GM12878 (cell line): ENCODE results near the gene ARHGEF7. TPM values are rescaled to one million over a fixed set of nuclear protein-coding genes. Genes with fewer than 3 reads are reported as not detected.

Experiments used
- ATAC-seq: fragments of 200-7000 bp; cut with Tn5 transposase; 3 replicates; pipeline ENCODE4 v1.9.1; 2020; ENCODE audit warnings: mild to moderate bottlenecking, moderate library complexity
- BruUV-seq: library from RNA; stranded (reverse); fragments of 400-500 nt; replicated peaks from 2 replicates; lab custom pipeline; 2021; lab: Mats Ljungman, UMichigan
- CTCF ChIA-PET: fragments of 300-600 bp; sonication (Branson Sonifier 250); formaldehyde crosslinking; extraction: SDS; loops from one replicate; lab custom pipeline; 2021; ENCODE audit warnings: inconsistent platforms; lab: Yijun Ruan, JAX
- POLR2A ChIA-PET: fragments of 350-600 bp; formaldehyde crosslinking; extraction: SDS; loops from one replicate; lab custom pipeline; 2021; ENCODE audit warnings: inconsistent platforms; lab: Charles Lee
- RAD21 ChIA-PET: fragments of 300-600 bp; sonication (Branson Sonifier 250); formaldehyde crosslinking; loops from one replicate; lab custom pipeline; 2023; ENCODE audit warnings: antibody characterized with exemption; ENCODE audit not compliant: unreplicated experiment; lab: Charles Lee
- SMC1A ChIA-PET: fragments of 300-600 bp; sonication (Branson Sonifier 250); formaldehyde crosslinking; loops from one replicate; lab custom pipeline; 2023; ENCODE audit not compliant: unreplicated experiment, uncharacterized antibody; lab: Charles Lee
- DNase-seq: peaks from one replicate; pipeline ENCODE4 v3.0.0-alpha.2; 2011; ENCODE audit warnings: low read depth, low spot score
- FAIRE-seq: peaks from 3 replicates; lab custom pipeline; 2011; peaks lifted over from hg19 to GRCh38; lab: Jason Lieb, UNC
- H2AFZ ChIP-seq: 2 replicates; pipeline ENCODE4 v1.6.0; 2011; ENCODE audit warnings: low read depth, low read length, control low read depth; ENCODE audit not compliant: control insufficient read depth
- H3K27ac ChIP-seq: 2 replicates; pipeline ENCODE4 v1.5.1; 2011; ENCODE audit warnings: control low read depth; ENCODE audit not compliant: control insufficient read depth, insufficient read depth
- H3K27me3 ChIP-seq, 2 experiments: replicated peaks in 1 of 2; 2 replicates each; pipeline versions ENCODE4 v1.6.0 to v1.6.1; 2011; ENCODE audit warnings: low read length in 1 of 2; ENCODE audit not compliant: control insufficient read depth in 2 of 2, insufficient read depth in 2 of 2
- H3K36me3 ChIP-seq, 2 experiments: 2 replicates each; pipeline ENCODE4 v1.5.1; 2011; ENCODE audit warnings: low read length in 1 of 2; ENCODE audit not compliant: control insufficient read depth in 2 of 2, insufficient read depth in 2 of 2
- H3K4me1 ChIP-seq: 2 replicates; pipeline ENCODE4 v1.6.1; 2011; ENCODE audit warnings: mild to moderate bottlenecking, low read length, moderate library complexity, mixed read lengths; ENCODE audit not compliant: control insufficient read depth, insufficient read depth
- H3K4me2 ChIP-seq: 2 replicates; pipeline ENCODE4 v1.6.0; 2011; ENCODE audit warnings: control low read depth; ENCODE audit not compliant: control insufficient read depth, insufficient read depth
- H3K4me3 ChIP-seq: fragments of 200-600 bp; sonication (generic); 2 replicates; pipeline ENCODE4 v1.5.1; 2016
- H3K79me2 ChIP-seq: 2 replicates; pipeline ENCODE4 v1.6.0; 2011; ENCODE audit warnings: low read length; ENCODE audit not compliant: control insufficient read depth, insufficient read depth
- H3K9ac ChIP-seq: 2 replicates; pipeline ENCODE4 v1.8.0; 2011; ENCODE audit warnings: low read length, control low read depth, mixed read lengths; ENCODE audit not compliant: control insufficient read depth, insufficient read depth
- H3K9me3 ChIP-seq: replicated peaks from 3 replicates; pipeline ENCODE4 v1.5.1; 2011; ENCODE audit warnings: mild to moderate bottlenecking, low read length; ENCODE audit not compliant: control insufficient read depth, insufficient read depth
- H4K20me1 ChIP-seq: 2 replicates; pipeline ENCODE4 v1.6.0; 2011; ENCODE audit not compliant: control insufficient read depth, insufficient read depth
- BCL11A ChIP-seq: IDR thresholded peaks from 2 replicates; pipeline ENCODE4 v1.6.1; 2011; ENCODE audit warnings: low read depth, low read length
- LARP7 ChIP-seq: fragments of 450-650 bp; IDR thresholded peaks from 2 replicates; pipeline ENCODE4 v1.6.1; 2017; ENCODE audit warnings: mild to moderate bottlenecking
- MEF2A ChIP-seq: IDR thresholded peaks from 2 replicates; pipeline ENCODE4 v1.6.1; 2011; ENCODE audit warnings: low read depth, mild to moderate bottlenecking, low read length, moderate library complexity; ENCODE audit not compliant: insufficient read depth
- NFXL1 ChIP-seq: fragments of 450-650 bp; IDR thresholded peaks from 2 replicates; pipeline ENCODE4 v1.6.1; 2017; ENCODE audit warnings: antibody characterized with exemption, mild to moderate bottlenecking, borderline replicate concordance
- NR2C2 ChIP-seq: IDR thresholded peaks from 2 replicates; pipeline ENCODE4 v1.6.1; 2011; ENCODE audit warnings: borderline replicate concordance, low read depth; ENCODE audit not compliant: control insufficient read depth, insufficient read length
- POLR2AphosphoS2 ChIP-seq: IDR thresholded peaks from 2 replicates; pipeline ENCODE4 v1.6.1; 2011; ENCODE audit warnings: low read depth, mild to moderate bottlenecking, low read length, improper control_type of control experiment, moderate library complexity
- POU2F2 ChIP-seq: IDR thresholded peaks from 3 replicates; pipeline ENCODE4 v1.6.1; 2011; ENCODE audit warnings: low read depth, mild to moderate bottlenecking, low read length, borderline replicate concordance
- ZNF622 ChIP-seq: fragments of 450-650 bp; IDR thresholded peaks from 2 replicates; pipeline ENCODE4 v1.6.1; 2017; ENCODE audit warnings: mild to moderate bottlenecking, inconsistent platforms
- ZSCAN29 ChIP-seq: fragments of 450-650 bp; IDR thresholded peaks from 2 replicates; pipeline ENCODE4 v1.6.1; 2017; ENCODE audit warnings: mild to moderate bottlenecking, moderate library complexity
- WGBS: methylation state at CpG from one replicate; pipeline ENCODE4 v1.1.6; 2016; ENCODE audit warnings: low lambda C conversion rate; ENCODE audit not compliant: insufficient replicate concordance, insufficient coverage; ENCODE audit errors: missing lambda C conversion rate; 5-methylcytosine and 5-hydroxymethylcytosine counted together
- in situ Hi-C: fragments of 300-500 bp; cut with MboI; formaldehyde crosslinking; loops from 9 replicates; pipeline ENCODE4 v1.14.3; 2018; ENCODE audit warnings: mixed read lengths
- intact Hi-C: fragments of 100-400 bp; cut with micrococcal nuclease; formaldehyde crosslinking; loops from one replicate; pipeline ENCODE4 v1.14.2; 2022; ENCODE audit not compliant: unreplicated experiment
- polyA plus RNA-seq, 11 experiments: library from polyadenylated mRNA; depleted of rRNA in 4 of 11; unstranded in 6 of 11; stranded (reverse) in 5 of 11; fragments of >200 nt; fragmentation: Nextera tagmentation in 4 of 11; fragmentation: Illumina TruSeq in 1 of 11; extraction: Ambion mirVana in 4 of 11; extraction: Trizol in 1 of 11; gene quantifications; 1 replicate in 1 of 11; 2 replicates in 10 of 11; pipeline versions ENCODE4 v1.2.1 to v1.2.3, GENCODE V29; 2011 to 2016; ENCODE audit warnings: inconsistent platforms in 2 of 11, missing spikeins in 2 of 11, low read depth in 1 of 11
- total RNA-seq, 4 experiments: library from RNA; depleted of rRNA in 3 of 4; stranded (reverse); fragments of >200 nt in 3 of 4; fragmentation: Illumina TruSeq in 1 of 4; extraction: Trizol in 1 of 4; gene quantifications; 2 replicates each; pipeline versions ENCODE4 v1.2.1 to v1.2.3, GENCODE V29; 2013 to 2021
- TF ChIP-seq, protein P1 (sequence below): fragments of 150-350 bp; IDR thresholded peaks from 2 replicates; pipeline ENCODE4 v1.6.1; 2016; ENCODE audit warnings: low read depth, low read length
- TF ChIP-seq, protein P2 (sequence below): fragments of 450-650 bp; IDR thresholded peaks from 2 replicates; pipeline ENCODE4 v1.6.1; 2017; ENCODE audit warnings: mild to moderate bottlenecking
- TF ChIP-seq, protein P3 (sequence below): fragments of 450-650 bp; IDR thresholded peaks from 2 replicates; pipeline ENCODE4 v1.6.1; 2017; ENCODE audit warnings: borderline replicate concordance

ARHGEF7 gene
- total and polyA plus RNA-seq, 10 of the 15 experiments (the other 5 are each of a cell fraction or from before 2014, with no cell fraction given), result 4.7 to 65.5 (median 36.6) TPM

DNA sequence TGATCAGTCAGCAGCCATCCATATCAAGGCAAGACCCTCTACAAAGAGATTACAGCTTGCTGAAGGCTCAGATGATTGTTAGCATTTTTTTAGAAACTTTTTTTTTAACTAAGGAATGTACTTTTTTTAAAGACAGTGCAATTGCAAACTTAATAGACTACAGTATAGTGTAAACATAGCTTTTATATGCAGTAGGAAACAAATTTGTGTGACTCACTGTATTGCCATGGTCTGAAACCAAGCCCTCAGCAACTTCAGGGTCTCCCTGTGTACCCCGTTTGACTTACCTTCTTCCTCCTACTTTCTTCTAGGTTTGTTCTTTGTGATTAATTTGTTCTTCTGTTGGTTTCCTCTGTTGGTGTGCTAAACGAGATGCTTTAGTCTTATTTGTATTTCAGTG lies 112.3 kb downstream of the ARHGEF7 start:
- WGBS, result 30% methylated on average over 2 of the region's 2 CpGs
- Histone ChIP-seq H3K4me3 (no peak overlapping the region), H3K4me1 (no peaks in the 10 kb centered on the region), H3K36me3 (peaks cover 12 to 17% of the 10 kb centered on the region in 2 experiments; a peak in 3 of 4 replicates), H3K9me3 (no peaks in the 10 kb centered on the region), H4K20me1 (peaks cover 5% of the 10 kb centered on the region), H3K4me2 (no peak overlapping the region), H2AFZ (no peak overlapping the region), H3K27ac (no peak overlapping the region), H3K79me2 (peaks cover 25% of the 10 kb centered on the region), H3K9ac (no peak overlapping the region), H3K27me3 (no peaks in the 10 kb centered on the region)
- in situ Hi-C loops (no loop called here), intact Hi-C loops (no loop called here)
- DNase-seq (no peak), FAIRE-seq (no peak), ATAC-seq (no peak)
- RAD21 ChIA-PET, result no interaction called here
- SMC1A ChIA-PET, result interaction anchor here (0.5 kb wide), 1 partner anchor 90 kb away, joined by 3 read pairs; no protein-coding TSS in a partner anchor
- no TSS peak for BruUV-seq
- TF ChIP-seq LARP7 (no peak), POU2F2 (no peak), POLR2AphosphoS2 (no peak), MEF2A (no peak), BCL11A (no peak), ZSCAN29 (no peak), ZNF622 (no peak), NFXL1 (no peak), NR2C2 (no peak)
- TF ChIP-seq, protein P1, sequence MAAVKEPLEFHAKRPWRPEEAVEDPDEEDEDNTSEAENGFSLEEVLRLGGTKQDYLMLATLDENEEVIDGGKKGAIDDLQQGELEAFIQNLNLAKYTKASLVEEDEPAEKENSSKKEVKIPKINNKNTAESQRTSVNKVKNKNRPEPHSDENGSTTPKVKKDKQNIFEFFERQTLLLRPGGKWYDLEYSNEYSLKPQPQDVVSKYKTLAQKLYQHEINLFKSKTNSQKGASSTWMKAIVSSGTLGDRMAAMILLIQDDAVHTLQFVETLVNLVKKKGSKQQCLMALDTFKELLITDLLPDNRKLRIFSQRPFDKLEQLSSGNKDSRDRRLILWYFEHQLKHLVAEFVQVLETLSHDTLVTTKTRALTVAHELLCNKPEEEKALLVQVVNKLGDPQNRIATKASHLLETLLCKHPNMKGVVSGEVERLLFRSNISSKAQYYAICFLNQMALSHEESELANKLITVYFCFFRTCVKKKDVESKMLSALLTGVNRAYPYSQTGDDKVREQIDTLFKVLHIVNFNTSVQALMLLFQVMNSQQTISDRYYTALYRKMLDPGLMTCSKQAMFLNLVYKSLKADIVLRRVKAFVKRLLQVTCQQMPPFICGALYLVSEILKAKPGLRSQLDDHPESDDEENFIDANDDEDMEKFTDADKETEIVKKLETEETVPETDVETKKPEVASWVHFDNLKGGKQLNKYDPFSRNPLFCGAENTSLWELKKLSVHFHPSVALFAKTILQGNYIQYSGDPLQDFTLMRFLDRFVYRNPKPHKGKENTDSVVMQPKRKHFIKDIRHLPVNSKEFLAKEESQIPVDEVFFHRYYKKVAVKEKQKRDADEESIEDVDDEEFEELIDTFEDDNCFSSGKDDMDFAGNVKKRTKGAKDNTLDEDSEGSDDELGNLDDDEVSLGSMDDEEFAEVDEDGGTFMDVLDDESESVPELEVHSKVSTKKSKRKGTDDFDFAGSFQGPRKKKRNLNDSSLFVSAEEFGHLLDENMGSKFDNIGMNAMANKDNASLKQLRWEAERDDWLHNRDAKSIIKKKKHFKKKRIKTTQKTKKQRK, result no peak
- TF ChIP-seq, protein P2, sequence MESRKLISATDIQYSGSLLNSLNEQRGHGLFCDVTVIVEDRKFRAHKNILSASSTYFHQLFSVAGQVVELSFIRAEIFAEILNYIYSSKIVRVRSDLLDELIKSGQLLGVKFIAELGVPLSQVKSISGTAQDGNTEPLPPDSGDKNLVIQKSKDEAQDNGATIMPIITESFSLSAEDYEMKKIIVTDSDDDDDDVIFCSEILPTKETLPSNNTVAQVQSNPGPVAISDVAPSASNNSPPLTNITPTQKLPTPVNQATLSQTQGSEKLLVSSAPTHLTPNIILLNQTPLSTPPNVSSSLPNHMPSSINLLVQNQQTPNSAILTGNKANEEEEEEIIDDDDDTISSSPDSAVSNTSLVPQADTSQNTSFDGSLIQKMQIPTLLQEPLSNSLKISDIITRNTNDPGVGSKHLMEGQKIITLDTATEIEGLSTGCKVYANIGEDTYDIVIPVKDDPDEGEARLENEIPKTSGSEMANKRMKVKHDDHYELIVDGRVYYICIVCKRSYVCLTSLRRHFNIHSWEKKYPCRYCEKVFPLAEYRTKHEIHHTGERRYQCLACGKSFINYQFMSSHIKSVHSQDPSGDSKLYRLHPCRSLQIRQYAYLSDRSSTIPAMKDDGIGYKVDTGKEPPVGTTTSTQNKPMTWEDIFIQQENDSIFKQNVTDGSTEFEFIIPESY, result no peak
- TF ChIP-seq, protein P3, sequence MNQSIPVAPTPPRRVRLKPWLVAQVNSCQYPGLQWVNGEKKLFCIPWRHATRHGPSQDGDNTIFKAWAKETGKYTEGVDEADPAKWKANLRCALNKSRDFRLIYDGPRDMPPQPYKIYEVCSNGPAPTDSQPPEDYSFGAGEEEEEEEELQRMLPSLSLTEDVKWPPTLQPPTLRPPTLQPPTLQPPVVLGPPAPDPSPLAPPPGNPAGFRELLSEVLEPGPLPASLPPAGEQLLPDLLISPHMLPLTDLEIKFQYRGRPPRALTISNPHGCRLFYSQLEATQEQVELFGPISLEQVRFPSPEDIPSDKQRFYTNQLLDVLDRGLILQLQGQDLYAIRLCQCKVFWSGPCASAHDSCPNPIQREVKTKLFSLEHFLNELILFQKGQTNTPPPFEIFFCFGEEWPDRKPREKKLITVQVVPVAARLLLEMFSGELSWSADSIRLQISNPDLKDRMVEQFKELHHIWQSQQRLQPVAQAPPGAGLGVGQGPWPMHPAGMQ, result no peak
- CTCF ChIA-PET, result interaction anchor here (2.6 kb wide), 1 partner anchor 160 kb away, joined by 6 read pairs; no protein-coding TSS in a partner anchor
- POLR2A ChIA-PET, result no interaction called here
